Activated CD4-positive, alpha-beta T cell treated with anti-CD3 and anti-CD28 coated beads for 36 hours (primary cell): ENCODE data around the gene IP6K3. TPM values are rescaled to one million over a fixed set of nuclear protein-coding genes. Genes with fewer than 3 reads are reported as not detected.

Source experiments
- ATAC-seq: fragments of 200-7000 bp; cut with Tn5 transposase; one replicate; pipeline ENCODE4 v1.10.0; 2021; ENCODE audit warnings: mild to moderate bottlenecking, moderate library complexity
- CTCF ChIA-PET: fragments of 350-600 bp; sonication (Branson Sonifier 250); formaldehyde crosslinking; loops from one replicate; lab custom pipeline; 2021; ENCODE audit warnings: antibody characterized with exemption; lab: Charles Lee
- POLR2A ChIA-PET: fragments of 350-600 bp; sonication (Branson Sonifier 250); formaldehyde crosslinking; loops from one replicate; lab custom pipeline; 2021; ENCODE audit warnings: antibody characterized with exemption, inconsistent platforms; lab: Charles Lee
- DNase-seq: peaks from one replicate; pipeline ENCODE4 v3.0.0-alpha.2; 2020
- H3K27ac Mint-ChIP-seq: one replicate; pipeline ENCODE4 v1.8.0; 2021; ENCODE audit warnings: mixed read lengths
- H3K27me3 Mint-ChIP-seq: one replicate; pipeline ENCODE4 v1.8.0; 2021; ENCODE audit warnings: mixed read lengths
- H3K36me3 Mint-ChIP-seq: one replicate; pipeline ENCODE4 v1.8.0; 2021; ENCODE audit warnings: low read depth, mixed read lengths
- H3K4me1 Mint-ChIP-seq: one replicate; pipeline ENCODE4 v1.8.0; 2021; ENCODE audit warnings: mixed read lengths
- H3K4me3 Mint-ChIP-seq: one replicate; pipeline ENCODE4 v1.8.0; 2021; ENCODE audit warnings: mild to moderate bottlenecking, moderate library complexity, mixed read lengths
- H3K9me3 Mint-ChIP-seq: one replicate; pipeline ENCODE4 v1.8.0; 2021; ENCODE audit warnings: low read depth, mixed read lengths
- intact Hi-C, 2 experiments: fragments of 100-400 bp; cut with DNase I in 1 of 2; cut with micrococcal nuclease in 1 of 2; formaldehyde crosslinking; loops; one replicate each; pipeline versions ENCODE4 v1.14.2 to v1.15.1; 2022 to 2024; cut with DNase I, micrococcal nuclease
- total RNA-seq, 2 experiments: library from RNA; stranded (reverse); gene quantifications; one replicate each; pipeline ENCODE4 v1.2.3, GENCODE V29; 2021

IP6K3 gene, protein sequence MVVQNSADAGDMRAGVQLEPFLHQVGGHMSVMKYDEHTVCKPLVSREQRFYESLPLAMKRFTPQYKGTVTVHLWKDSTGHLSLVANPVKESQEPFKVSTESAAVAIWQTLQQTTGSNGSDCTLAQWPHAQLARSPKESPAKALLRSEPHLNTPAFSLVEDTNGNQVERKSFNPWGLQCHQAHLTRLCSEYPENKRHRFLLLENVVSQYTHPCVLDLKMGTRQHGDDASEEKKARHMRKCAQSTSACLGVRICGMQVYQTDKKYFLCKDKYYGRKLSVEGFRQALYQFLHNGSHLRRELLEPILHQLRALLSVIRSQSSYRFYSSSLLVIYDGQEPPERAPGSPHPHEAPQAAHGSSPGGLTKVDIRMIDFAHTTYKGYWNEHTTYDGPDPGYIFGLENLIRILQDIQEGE
- total RNA-seq: not detected

DNA sequence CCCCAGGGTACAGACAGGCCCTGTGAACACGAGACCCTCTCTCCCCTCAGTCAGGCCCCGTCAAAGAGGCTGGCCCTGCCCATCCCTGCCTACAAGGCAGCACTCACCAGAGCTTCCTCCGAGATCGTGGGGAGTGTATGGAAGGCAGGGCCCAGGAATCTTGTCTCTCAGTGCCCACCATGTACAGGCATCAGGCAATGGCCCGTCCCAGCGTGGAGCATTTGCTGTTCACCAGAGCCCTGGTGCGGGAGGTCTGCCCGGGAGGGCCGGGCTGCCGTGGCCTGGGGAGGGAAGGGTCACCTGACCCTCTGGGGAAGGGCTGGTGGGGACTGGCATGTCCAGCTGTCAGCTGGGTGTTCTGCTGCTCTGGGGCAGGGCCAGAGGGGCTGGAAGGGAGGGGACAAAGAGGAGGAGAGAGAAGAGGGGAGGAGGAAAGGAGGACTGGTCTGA lies at the start of gene IP6K3:
TSS of gene IP6K3 (minus strand) at position 255 of the 450 bp plus-strand sequence. CDS start 11,429 bp downstream, outside the sequence.
- CTCF ChIA-PET: interaction anchor here (1.1 to 5.2 kb wide), 2 partner anchors 32 to 280 kb away, joined by 3 to 29 read pairs; no protein-coding TSS in a partner anchor
- no peak within 1 kb of the TSS for H3K4me3 Mint-ChIP-seq
- DNase-seq (no peak), ATAC-seq (no peak)
- H3K27ac Mint-ChIP-seq: no peak within 1 kb of the TSS
- intact Hi-C loops: loop anchor here in 1 of 2 experiments (10.0 kb wide), 1 partner anchor 408 kb away; no protein-coding TSS in a partner anchor
- H3K27me3 Mint-ChIP-seq: no peaks in the 10 kb centered on the region
- H3K4me1 Mint-ChIP-seq: no peaks in the 10 kb centered on the region
- POLR2A ChIA-PET: no interaction called here
- H3K36me3 Mint-ChIP-seq: no peaks in the 10 kb centered on the region
- no peaks in the 10 kb centered on the region for H3K9me3 Mint-ChIP-seq

DNA sequence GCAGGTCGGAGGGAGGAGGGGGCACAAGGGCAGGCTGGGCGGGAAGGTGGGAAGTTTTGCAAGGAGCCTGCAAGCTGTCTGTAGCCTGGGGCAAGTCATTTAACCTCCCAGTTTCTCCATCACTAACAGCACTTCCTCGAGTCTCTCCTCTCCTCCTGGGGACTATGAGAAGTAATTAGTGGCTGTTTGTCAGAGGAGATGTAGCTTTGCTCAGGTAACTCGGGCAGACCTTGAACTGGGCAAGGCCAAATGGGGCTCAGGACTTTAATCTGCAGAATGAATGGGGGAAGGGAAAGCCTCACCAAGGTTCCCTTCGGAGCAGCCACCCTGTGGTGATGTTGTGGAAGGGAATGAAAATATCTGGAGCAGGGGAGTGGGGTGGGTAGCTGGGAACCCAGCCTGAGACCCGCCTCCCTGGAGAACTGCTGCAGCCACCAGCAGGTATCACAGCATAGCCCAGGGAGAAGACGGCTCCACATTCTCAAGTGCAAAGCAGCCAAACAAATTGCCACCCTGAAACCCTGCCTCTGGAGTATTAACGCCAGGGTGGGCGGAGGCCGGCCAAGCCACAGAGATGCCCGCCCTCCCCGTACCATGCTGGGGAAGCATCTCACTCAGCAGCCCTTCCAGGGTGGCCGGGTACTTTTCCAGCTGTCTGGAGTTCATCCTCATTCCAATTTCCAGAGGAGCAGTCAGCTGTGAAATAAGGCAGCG lies 48.4 kb upstream of the IP6K3 start:
- Mint-ChIP-seq H3K4me1 (no peaks in the 10 kb centered on the region), H3K9me3 (no peaks in the 10 kb centered on the region), H3K4me3 (no peak overlapping the region), H3K27me3 (peaks cover 4% of the 10 kb centered on the region), H3K27ac (no peak overlapping the region), H3K36me3 (no peaks in the 10 kb centered on the region)
- intact Hi-C loops: no loop called here
- ChIA-PET POLR2A (no interaction called here), CTCF (interaction anchor here (0.6 to 1.5 kb wide), 2 partner anchors 24 to 312 kb away, joined by 3 to 6 read pairs; no protein-coding TSS in a partner anchor)
- DNase-seq: no peak
- no peak for ATAC-seq

DNA sequence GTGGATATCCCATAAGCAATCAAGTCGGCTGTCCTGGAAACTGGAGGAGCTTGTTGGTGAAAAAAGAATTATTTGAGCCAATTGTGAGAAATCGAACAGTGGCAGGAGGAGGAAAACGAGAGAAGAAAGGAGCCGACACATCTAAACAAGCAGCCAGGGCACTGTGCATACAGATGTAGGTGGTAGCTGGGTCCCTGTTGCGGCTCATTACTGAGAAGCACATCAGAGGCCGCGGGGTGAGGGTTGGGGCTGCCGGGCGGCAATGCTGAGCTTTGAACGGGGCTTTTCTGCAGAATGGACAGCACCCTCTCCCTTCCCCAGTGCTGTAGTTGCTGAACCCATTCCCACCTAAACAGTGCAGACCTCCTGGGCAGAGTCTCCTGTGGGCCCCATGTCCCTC lies 46.3 kb upstream of the IP6K3 start:
- Mint-ChIP-seq H3K4me3 (no peak overlapping the region), H3K4me1 (peaks cover 8% of the 10 kb centered on the region), H3K27me3 (peaks cover 2% of the 10 kb centered on the region), H3K9me3 (no peaks in the 10 kb centered on the region), H3K36me3 (peaks cover 1% of the 10 kb centered on the region), H3K27ac (no peak overlapping the region)
- ATAC-seq: no peak
- no peak for DNase-seq
- intact Hi-C loops: no loop called here
- ChIA-PET POLR2A (no interaction called here), CTCF (interaction anchor here (0.7 kb wide), 3 partner anchors 200 to 1718 kb away, joined by 3 read pairs; no protein-coding TSS in a partner anchor)

DNA sequence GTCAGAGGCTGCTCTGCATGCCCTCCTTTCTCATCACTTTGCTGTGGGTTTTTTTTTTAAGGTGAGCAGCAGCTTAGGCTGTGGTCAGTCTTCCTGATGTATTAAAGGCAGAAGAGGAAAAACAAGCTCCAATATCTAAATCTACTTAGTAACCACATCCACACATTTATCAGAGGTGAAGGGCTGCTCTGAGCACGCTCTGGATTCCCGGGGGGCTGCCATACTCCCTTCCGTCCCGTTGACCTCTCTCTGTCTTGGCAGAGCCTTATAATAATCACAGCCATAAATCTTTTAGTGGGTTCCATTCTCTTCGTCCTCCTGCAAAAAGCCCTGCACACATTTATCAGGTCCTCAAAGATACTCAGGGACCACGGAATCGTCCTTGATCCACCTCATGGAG lies 44.9 kb upstream of the IP6K3 start:
- CTCF ChIA-PET: interaction anchor here (0.8 kb wide), 1 partner anchor 21 kb away, joined by 4 read pairs; no protein-coding TSS in a partner anchor
- intact Hi-C loops: no loop called here
- Mint-ChIP-seq H3K4me1 (peaks cover 21% of the 10 kb centered on the region), H3K9me3 (no peaks in the 10 kb centered on the region), H3K36me3 (peaks cover 11% of the 10 kb centered on the region), H3K27me3 (no peaks in the 10 kb centered on the region), H3K27ac (no peak overlapping the region), H3K4me3 (no peak overlapping the region)
- POLR2A ChIA-PET: interaction anchor here (0.6 kb wide), 1 partner anchor 129 kb away, joined by 3 read pairs; no protein-coding TSS in a partner anchor
- no peak for ATAC-seq
- DNase-seq: no peak

DNA sequence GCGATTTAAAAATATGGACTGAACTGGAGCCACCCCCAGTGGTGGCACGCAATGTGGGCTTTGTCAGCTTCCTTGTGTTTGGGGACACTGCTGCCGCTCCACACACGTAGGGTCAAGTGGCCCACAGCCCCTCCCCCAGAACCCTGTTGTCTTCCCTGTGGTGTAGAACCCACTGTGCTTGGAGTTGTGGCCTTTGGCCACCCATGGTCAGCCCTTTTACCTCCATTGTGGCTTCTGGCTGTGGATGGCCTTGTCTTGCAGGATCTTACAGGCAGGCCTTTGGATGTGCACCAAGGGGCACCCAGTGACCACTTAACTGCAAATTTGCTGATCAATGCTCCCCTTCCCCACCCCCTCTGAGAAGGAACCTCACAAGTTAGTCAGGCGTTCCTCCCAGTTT lies 44.2 kb upstream of the IP6K3 start:
- Mint-ChIP-seq H3K4me3 (no peak overlapping the region), H3K9me3 (no peaks in the 10 kb centered on the region), H3K4me1 (peaks cover 28% of the 10 kb centered on the region), H3K27me3 (no peaks in the 10 kb centered on the region), H3K27ac (no peak overlapping the region), H3K36me3 (peaks cover 14% of the 10 kb centered on the region)
- ATAC-seq: no peak
- DNase-seq: no peak
- ChIA-PET CTCF (interaction anchor here (0.6 to 0.8 kb wide), 2 partner anchors 21 to 801 kb away, joined by 3 to 4 read pairs; no protein-coding TSS in a partner anchor), POLR2A (no interaction called here)
- intact Hi-C loops: no loop called here

DNA sequence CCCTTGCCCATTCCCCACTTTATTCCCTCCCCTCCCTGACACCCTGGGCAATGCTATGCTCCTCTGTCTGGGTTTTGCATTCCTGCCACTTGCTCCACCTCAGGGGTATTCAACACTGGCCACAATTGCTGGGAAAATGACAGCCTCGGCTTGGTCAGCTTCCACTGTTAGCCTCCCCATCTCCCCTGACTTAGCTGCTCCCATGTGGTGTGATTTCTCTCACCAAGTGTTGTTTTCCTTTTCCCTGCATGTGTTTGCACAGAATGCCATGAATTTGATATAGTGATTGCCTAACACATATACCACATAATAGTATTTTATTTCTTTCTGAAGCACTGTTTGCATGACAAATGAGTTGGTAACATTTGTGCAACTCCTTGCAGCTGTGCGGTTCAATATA lies 43.7 kb upstream of the IP6K3 start:
- peaks cover 15% of the 10 kb centered on the region for H3K36me3 Mint-ChIP-seq
- CTCF ChIA-PET: no interaction called here
- no peaks in the 10 kb centered on the region for H3K9me3 Mint-ChIP-seq
- no peaks in the 10 kb centered on the region for H3K27me3 Mint-ChIP-seq
- ATAC-seq (no peak), DNase-seq (no peak)
- no peak overlapping the region for H3K27ac Mint-ChIP-seq
- intact Hi-C loops: no loop called here
- H3K4me3 Mint-ChIP-seq: no peak overlapping the region
- POLR2A ChIA-PET: interaction anchor here (0.5 kb wide), 1 partner anchor 80 kb away, joined by 5 read pairs; no protein-coding TSS in a partner anchor
- peaks cover 34% of the 10 kb centered on the region for H3K4me1 Mint-ChIP-seq

DNA sequence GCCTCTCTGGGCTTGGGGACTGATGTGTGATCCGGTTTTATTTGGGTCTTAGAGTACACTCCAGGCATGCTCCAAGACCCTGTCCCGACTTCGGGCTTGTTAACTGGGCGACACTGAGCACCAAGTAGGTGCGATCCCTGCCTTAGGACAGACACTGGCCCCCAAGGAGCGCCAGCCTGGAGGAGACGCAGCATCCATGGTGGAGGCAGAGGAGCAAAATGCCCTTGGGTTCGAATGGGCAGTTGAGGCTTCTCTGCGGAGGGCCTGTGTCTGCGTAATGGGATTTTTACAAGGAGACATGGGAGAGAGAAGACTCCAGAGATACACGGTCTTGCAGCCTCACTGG lies 42.8 kb upstream of the IP6K3 start:
- H3K4me1 Mint-ChIP-seq: peaks cover 42% of the 10 kb centered on the region
- intact Hi-C loops: loop anchor here in 1 of 2 experiments (1.0 to 5.0 kb wide), 12 partner anchors 51 to 637 kb away; partner anchors contain the start of genes BAK1, HMGA1, HSD17B8 and ITPR3
- POLR2A ChIA-PET: no interaction called here
- peak overlapping the region; percentile 72 for H3K27ac Mint-ChIP-seq
- ATAC-seq: no peak
- peaks cover 23% of the 10 kb centered on the region for H3K36me3 Mint-ChIP-seq
- no peaks in the 10 kb centered on the region for H3K27me3 Mint-ChIP-seq
- no peaks in the 10 kb centered on the region for H3K9me3 Mint-ChIP-seq
- H3K4me3 Mint-ChIP-seq: peak overlapping the region; percentile 72
- no peak for DNase-seq
- CTCF ChIA-PET: interaction anchor here (0.7 kb wide), 1 partner anchor 400 kb away, joined by 3 read pairs; no protein-coding TSS in a partner anchor

DNA sequence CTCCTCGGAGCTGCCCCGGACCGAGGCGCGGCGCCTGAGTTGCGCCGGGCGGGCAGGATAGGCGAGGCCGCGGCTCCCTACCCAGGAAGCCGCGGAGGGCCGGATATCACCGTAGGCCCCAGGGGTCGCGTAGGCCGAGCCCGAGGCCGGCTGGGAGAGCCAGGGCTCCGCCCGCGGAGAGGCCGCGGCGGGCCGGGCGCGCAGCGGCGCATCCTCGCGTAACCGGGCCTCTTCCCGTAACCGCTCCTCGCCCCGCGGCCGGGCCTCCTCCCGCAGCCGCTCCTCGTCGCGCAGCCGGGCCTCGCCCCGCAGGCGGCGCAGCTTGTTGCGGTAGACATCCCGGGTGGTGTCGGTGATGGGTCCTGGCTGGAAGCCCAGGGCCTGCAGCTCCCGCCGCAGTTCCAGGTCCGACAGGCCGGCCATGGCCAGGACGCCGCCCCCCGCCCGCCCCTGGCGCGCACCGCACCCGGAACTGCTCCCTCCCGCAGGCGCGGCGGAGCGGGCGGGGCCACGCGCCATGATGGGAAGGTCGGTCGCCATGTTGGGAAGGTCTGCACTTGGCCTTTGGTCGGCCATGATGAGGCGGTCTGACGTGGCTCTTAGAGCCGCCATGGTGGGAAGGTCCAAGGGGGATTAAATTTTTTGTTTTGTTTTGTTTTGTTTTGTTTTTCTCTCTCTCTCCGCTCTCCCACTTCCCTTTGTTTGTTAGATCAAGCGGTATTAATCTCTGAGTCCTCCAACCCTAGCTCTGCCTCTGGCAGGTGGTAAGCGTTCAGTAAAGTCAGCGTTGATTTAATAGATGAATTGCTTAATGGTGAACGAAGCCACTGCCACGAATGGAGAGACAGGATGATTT lies 42.2 kb upstream of the IP6K3 start, which contains the start of gene LEMD2:
TSS of gene LEMD2 (minus strand) at position 437 of the 856 bp plus-strand sequence. CDS start at position 423, 14 bp downstream.
- peak within 1 kb of the TSS; percentile 99 for H3K27ac Mint-ChIP-seq
- intact Hi-C loops: loop anchor here (1.0 to 5.0 kb wide), 13 partner anchors 52 to 968 kb away; partner anchors contain the start of genes UQCC2 (in 2 of the 2), BAK1 (in 1 of the 2), HMGA1 (in 1 of the 2) and HSD17B8 (in 1 of the 2)
- DNase-seq (peak; percentile 93), ATAC-seq (peak; percentile 87)
- H3K9me3 Mint-ChIP-seq: no peaks in the 10 kb centered on the region
- H3K27me3 Mint-ChIP-seq: no peaks in the 10 kb centered on the region
- ChIA-PET CTCF (interaction anchor here (0.7 to 3.8 kb wide), 2 partner anchors 18 to 401 kb away, joined by 3 to 22 read pairs; no protein-coding TSS in a partner anchor), POLR2A (interaction anchor here (0.5 to 1.7 kb wide), 2 partner anchors 228 to 367 kb away, joined by 4 to 5 read pairs; no protein-coding TSS in a partner anchor)
- H3K4me3 Mint-ChIP-seq: peak within 1 kb of the TSS; percentile 96
- H3K4me1 Mint-ChIP-seq: peaks cover 47% of the 10 kb centered on the region
- H3K36me3 Mint-ChIP-seq: peaks cover 28% of the 10 kb centered on the region

DNA sequence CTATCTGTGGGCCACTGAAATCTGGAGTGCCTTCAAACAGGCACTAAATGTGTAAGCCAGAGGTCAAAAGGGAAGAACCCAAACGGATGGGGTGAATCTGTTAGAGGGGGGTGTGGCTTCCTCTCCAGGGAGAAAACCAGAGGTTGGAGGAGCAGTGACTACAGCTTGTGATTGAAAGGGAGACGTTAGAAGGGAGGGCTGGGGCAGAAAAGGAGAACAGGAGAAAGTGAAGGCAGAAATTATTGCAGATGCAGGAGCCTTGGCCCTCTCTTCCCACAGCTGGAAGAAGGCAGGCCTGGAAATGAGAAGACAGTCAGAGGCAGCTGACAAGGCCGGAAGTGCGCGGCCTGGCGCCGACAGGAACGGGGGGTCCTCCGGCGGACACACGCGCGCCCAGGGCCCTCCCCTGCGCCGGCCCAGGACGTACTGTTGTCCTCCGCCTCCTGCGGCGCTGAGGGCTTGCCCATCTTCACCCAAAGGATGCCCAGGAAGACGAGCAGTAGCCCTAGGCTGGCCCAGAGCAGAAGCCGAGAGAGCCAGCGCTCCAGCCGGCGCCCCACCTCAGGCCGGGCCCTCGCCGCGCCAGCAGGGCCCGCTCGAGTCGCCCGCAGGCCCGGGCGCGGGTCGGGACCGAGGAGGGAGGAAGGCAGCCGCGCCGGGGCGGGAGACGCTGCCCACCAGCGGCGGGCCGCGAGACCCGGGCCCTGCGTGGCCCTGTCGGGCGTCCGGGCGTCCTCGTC lies 41.4 kb upstream of the IP6K3 start:
- POLR2A ChIA-PET: interaction anchor here (0.5 to 1.7 kb wide), 4 partner anchors 187 to 627 kb away, joined by 3 to 8 read pairs (median 4); no protein-coding TSS in a partner anchor
- Mint-ChIP-seq H3K27ac (peak overlapping the region; percentile 99), H3K4me3 (peak overlapping the region; percentile 96), H3K4me1 (peaks cover 47% of the 10 kb centered on the region), H3K36me3 (peaks cover 31% of the 10 kb centered on the region), H3K27me3 (no peaks in the 10 kb centered on the region), H3K9me3 (no peaks in the 10 kb centered on the region)
- CTCF ChIA-PET: interaction anchor here (0.6 to 3.8 kb wide), 3 partner anchors 9 to 31 kb away, joined by 3 to 22 read pairs (median 3); no protein-coding TSS in a partner anchor
- DNase-seq (peak; percentile 73), ATAC-seq (peak; percentile 70)
- intact Hi-C loops: loop anchor here (1.0 to 5.0 kb wide), 9 partner anchors 53 to 969 kb away; partner anchors contain the start of genes BAK1 (in 1 of the 2), HMGA1 (in 1 of the 2), HSD17B8 (in 1 of the 2) and ITPR3 (in 1 of the 2)
